ENCODE results near the gene ADGB. TPM values are rescaled to one million over a fixed set of nuclear protein-coding genes. Genes with fewer than 3 reads are reported as not detected.
"Not testable (repeated sequence)": the region's sequence is repeated elsewhere in the genome, so short reads cannot be mapped to it uniquely, and the experiment has no call there.

The ADGB gene
- total RNA-seq, 1 donor from 2014 or later: not detected

- Histone ChIP-seq H3K27ac (ENCODE audit: low read depth, low read length) (no peak overlapping the region), H3K4me3 (ENCODE audit: insufficient read depth, low read depth, low read length) (no peak overlapping the region), H2AFZ (ENCODE audit: low read depth, low read length) (no peak overlapping the region), H3K9me3 (ENCODE audit: insufficient read depth, low read depth, low read length) (no peaks in the 10 kb centered on the region), H3K9ac (ENCODE audit: low read length) (no peak overlapping the region), H3K79me2 (ENCODE audit: insufficient read depth, low read length) (no peaks in the 10 kb centered on the region), H4K20me1 (ENCODE audit: insufficient read depth, low read length) (no peaks in the 10 kb centered on the region), H3K27me3 (ENCODE audit: insufficient read depth, low read length) (no peaks in the 10 kb centered on the region), H3K36me3 (ENCODE audit: insufficient read depth, low read length) (no peaks in the 10 kb centered on the region), H3K4me1 (ENCODE audit: insufficient read depth, low read length) (no peaks in the 10 kb centered on the region), H3K4me2 (ENCODE audit: low read length) (no peak overlapping the region)
- TF ChIP-seq CTCF (IDR thresholded peaks at IDR 0.05; ENCODE audit: insufficient read depth, low read depth, low read length) (no peak), EZH2 (IDR thresholded peaks at IDR 0.05; ENCODE audit: insufficient read depth, low read length) (no peak)
- H3K27me3 Mint-ChIP-seq (ENCODE audit: low read depth, unreplicated experiment): no peaks in the 10 kb centered on the region
- FAIRE-seq (peak; percentile 67), DNase-seq (ENCODE audit: low read depth) (peak; percentile 52)
- no peaks in the 10 kb centered on the region for H3K9me3 Mint-ChIP-seq (ENCODE audit: unreplicated experiment)
- H3K36me3 Mint-ChIP-seq (ENCODE audit: low read depth, unreplicated experiment): no peaks in the 10 kb centered on the region
- H3K4me1 Mint-ChIP-seq (ENCODE audit: low read depth, unreplicated experiment): peaks cover 6% of the 10 kb centered on the region
- no peak overlapping the region for H3K27ac Mint-ChIP-seq (ENCODE audit: unreplicated experiment)
- H3K4me3 Mint-ChIP-seq (ENCODE audit: unreplicated experiment): no peak overlapping the region
Measured at GRCh38 chr6:146805546-146806325, 207.0 kb downstream of the ADGB start.

GRCh38 chr6:146809014-146809413 is 210.2 kb downstream of the ADGB start:
- H3K36me3 Mint-ChIP-seq (ENCODE audit: low read depth, unreplicated experiment); H3K4me3 ChIP-seq (ENCODE audit: insufficient read depth, low read depth, low read length); H3K27ac ChIP-seq (ENCODE audit: low read depth, low read length); H3K9ac ChIP-seq (ENCODE audit: low read length); H4K20me1 ChIP-seq (ENCODE audit: insufficient read depth, low read length); H3K36me3 ChIP-seq (ENCODE audit: insufficient read depth, low read length); H3K27me3 ChIP-seq (ENCODE audit: insufficient read depth, low read length); H2AFZ ChIP-seq (ENCODE audit: low read depth, low read length); H3K4me2 ChIP-seq (ENCODE audit: low read length); H3K9me3 ChIP-seq (ENCODE audit: insufficient read depth, low read depth, low read length); H3K27me3 Mint-ChIP-seq (ENCODE audit: low read depth, unreplicated experiment); H3K4me3 Mint-ChIP-seq (ENCODE audit: unreplicated experiment); H3K79me2 ChIP-seq (ENCODE audit: insufficient read depth, low read length); H3K9me3 Mint-ChIP-seq (ENCODE audit: unreplicated experiment); FAIRE-seq: not testable (repeated sequence)
- H3K4me1 ChIP-seq (ENCODE audit: insufficient read depth, low read length): peaks cover 17% of the 10 kb centered on the region
- DNase-seq (ENCODE audit: low read depth): peak; percentile 13
- peak overlapping the region; percentile 49 for H3K27ac Mint-ChIP-seq (ENCODE audit: unreplicated experiment)
- peaks cover 27% of the 10 kb centered on the region for H3K4me1 Mint-ChIP-seq (ENCODE audit: low read depth, unreplicated experiment)

- H2AFZ ChIP-seq (ENCODE audit: low read depth, low read length); H3K9me3 Mint-ChIP-seq (ENCODE audit: unreplicated experiment); FAIRE-seq; H3K9me3 ChIP-seq (ENCODE audit: insufficient read depth, low read depth, low read length); H3K36me3 ChIP-seq (ENCODE audit: insufficient read depth, low read length); H3K4me3 Mint-ChIP-seq (ENCODE audit: unreplicated experiment); H3K36me3 Mint-ChIP-seq (ENCODE audit: low read depth, unreplicated experiment); H4K20me1 ChIP-seq (ENCODE audit: insufficient read depth, low read length); H3K79me2 ChIP-seq (ENCODE audit: insufficient read depth, low read length); H3K27me3 ChIP-seq (ENCODE audit: insufficient read depth, low read length); H3K27me3 Mint-ChIP-seq (ENCODE audit: low read depth, unreplicated experiment): not testable (repeated sequence)
- peak overlapping the region; percentile 24 for H3K4me3 ChIP-seq (ENCODE audit: insufficient read depth, low read depth, low read length)
- H3K4me1 ChIP-seq (ENCODE audit: insufficient read depth, low read length): peaks cover 25% of the 10 kb centered on the region
- H3K27ac ChIP-seq (ENCODE audit: low read depth, low read length): peak overlapping the region; percentile 71
- peak overlapping the region; percentile 98 for H3K27ac Mint-ChIP-seq (ENCODE audit: unreplicated experiment)
- peak overlapping the region; percentile 56 for H3K4me2 ChIP-seq (ENCODE audit: low read length)
- H3K4me1 Mint-ChIP-seq (ENCODE audit: low read depth, unreplicated experiment): peaks cover 37% of the 10 kb centered on the region
- peak; percentile 96 for DNase-seq (ENCODE audit: low read depth)
- H3K9ac ChIP-seq (ENCODE audit: low read length): peak overlapping the region; percentile 66
Measured at GRCh38 chr6:146812811-146813321, 214.1 kb downstream of the ADGB start.
